G401.6 (cell line): Measurements from ENCODE around the gene MGAT5.

Experiments used
- FAIRE-seq: peaks from 2 replicates; lab custom pipeline; 2012; peaks lifted over from hg19 to GRCh38; lab: Jason Lieb, UNC

Gene MGAT5

GRCh38 chr2:134367213-134367612 is 113.3 kb downstream of the MGAT5 start:
- FAIRE-seq, result no peak

DNA sequence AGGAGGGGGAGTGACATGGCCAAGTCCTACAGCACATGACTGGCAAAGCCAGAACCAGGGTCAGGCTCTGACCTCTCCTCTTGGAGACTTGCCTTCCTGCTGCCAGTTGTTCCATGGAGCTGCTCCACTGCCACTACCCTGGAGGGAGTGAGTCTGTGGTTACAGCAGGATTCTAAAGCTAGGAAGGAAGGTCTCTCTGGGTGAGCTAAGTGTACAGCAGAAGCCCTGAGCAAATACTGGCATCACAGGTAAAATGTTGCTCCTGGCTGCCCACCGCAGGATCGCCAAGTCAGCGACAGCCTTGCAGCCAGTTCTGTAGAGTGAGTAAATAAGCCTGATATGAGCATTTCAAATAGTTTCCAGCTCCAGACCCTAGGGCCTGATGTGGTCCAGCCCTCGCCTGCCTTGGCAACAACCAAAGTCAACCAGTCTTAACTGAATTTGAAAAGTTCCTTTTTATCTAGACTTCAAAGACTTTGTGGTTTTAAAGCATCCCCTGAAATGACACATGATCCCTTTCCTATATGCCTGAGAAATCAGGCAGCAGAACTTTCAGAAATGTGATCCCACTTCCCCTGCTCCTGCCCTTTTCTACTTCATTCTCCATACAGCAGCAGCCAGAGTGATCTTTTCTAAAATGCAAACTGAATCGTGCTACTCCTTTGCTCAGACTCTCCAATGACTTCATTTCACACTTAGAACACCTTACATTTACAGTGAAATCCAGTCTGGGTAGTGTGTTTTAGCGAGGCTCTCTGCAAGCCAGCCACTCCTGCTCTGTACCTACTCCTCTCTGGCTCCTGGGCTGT is 114.3 kb downstream of the MGAT5 start:
- FAIRE-seq, result no peak

- FAIRE-seq, result no peak
Observed at GRCh38 chr2:134369220-134369902, 115.5 kb downstream of the MGAT5 start.

GRCh38 chr2:134370655-134371445 is 117.0 kb downstream of the MGAT5 start:
- FAIRE-seq, result no peak

- no peak for FAIRE-seq
Observed at GRCh38 chr2:134372141-134372540, 118.3 kb downstream of the MGAT5 start.

GRCh38 chr2:134372611-134373131 is 118.8 kb downstream of the MGAT5 start:
- FAIRE-seq, result no peak

- FAIRE-seq, result no peak
Observed at GRCh38 chr2:134375935-134376334, 122.1 kb downstream of the MGAT5 start.

DNA sequence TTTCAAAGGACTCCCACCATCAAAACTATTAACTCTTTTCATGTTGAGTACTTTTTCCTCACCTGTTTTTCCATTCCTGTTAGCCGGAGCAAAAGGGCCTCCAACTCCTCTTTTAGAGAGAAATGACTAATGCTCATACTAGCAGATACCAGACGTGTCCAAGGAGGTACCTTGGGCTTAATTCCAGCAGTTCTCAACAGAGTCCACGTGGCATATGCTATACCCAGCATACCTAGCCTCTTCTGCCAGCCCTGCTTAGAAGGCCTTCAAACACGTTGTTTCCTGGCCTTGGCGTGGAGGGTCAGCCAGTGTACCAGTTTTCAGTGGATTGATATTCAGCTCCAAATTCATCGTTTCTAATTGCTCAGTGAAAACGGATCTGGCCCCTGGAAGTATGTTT is 123.9 kb downstream of the MGAT5 start:
- no peak for FAIRE-seq

DNA sequence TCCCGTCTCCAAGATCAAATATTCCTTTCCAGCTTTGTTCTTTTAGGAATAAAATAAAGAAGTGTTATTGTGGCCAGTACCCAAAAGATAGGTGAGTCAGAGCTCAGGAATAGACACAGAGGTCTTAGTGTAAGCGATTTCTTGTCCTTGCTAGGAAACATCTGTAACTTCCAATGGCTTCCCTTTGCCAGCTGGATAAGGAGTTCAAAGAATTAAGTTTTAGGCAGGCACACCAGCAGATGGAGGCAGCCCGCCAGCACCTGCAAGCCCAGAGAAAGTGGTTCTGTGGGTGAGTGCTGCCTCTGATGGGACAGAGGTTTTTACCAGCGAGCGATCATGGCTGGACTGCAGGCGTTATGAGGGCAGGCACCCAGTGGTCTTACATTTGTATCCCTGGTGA is 125.4 kb downstream of the MGAT5 start:
- no peak for FAIRE-seq

- FAIRE-seq, result no peak
Observed at GRCh38 chr2:134379722-134380121, 125.8 kb downstream of the MGAT5 start.

GRCh38 chr2:134381141-134381540 is 127.3 kb downstream of the MGAT5 start:
- no peak for FAIRE-seq

DNA sequence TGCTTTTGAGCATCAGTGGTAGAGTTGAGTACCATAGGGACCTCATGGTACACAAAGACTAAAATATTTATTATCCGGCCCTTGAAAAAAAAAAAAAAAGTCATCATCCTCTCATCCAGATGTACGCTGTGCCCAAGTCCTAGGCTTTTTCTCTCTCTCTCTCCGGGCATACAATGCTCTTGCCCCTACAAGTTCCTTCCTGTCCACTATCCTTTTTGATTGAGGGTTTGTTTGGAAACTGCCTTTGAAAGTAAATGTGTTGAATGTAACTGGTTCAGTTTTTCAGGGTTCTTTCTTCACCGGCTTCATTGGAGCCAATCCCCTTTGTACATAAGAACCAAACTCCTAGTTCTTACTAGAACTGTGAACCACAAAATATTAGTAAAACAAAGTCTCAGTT is 130.3 kb downstream of the MGAT5 start:
- FAIRE-seq, result no peak

DNA sequence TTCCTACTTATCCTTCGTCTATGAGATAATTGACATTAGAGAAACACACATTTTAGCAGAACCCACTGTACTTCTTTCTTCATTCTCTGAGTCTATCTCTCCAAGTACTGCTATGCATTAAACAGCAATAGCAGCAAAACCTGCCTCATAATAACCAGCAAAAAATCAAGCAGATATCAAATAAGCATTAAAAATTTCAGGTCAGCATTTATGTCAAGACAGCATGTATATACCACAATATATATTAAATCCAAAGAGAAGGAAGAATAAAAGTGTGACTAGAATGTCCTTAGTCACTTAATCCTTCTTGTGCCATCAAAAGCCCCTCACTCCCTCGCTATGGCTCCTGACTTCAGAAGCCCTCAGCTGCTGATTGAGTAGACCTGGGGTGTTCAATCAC is 131.3 kb downstream of the MGAT5 start:
- no peak for FAIRE-seq

GRCh38 chr2:134386310-134386709 is 132.4 kb downstream of the MGAT5 start:
- FAIRE-seq, result no peak

- no peak for FAIRE-seq
Observed at GRCh38 chr2:134389381-134389780, 135.5 kb downstream of the MGAT5 start.

DNA sequence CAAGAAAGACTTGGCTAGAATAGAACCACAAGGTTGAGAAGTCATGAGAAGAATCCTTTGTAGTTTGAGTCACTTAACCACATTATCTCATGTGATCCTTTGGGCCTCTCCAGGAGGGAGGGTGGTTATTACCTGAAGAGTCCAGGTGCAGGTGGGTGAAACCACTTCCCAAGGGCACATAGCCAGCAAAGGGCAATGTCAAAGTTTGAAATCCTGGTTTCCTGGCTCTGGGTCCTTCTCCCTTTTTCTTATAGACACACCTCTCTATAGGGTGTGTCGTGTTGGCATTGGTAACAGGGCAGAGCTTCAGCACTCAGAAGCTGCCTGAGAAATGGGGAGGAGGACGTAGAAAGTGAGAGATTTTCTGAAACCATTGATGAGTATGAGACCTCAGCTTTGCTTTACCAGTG is 137.9 kb downstream of the MGAT5 start:
- no peak for FAIRE-seq

GRCh38 chr2:134392442-134393074 is 138.7 kb downstream of the MGAT5 start:
- FAIRE-seq, result no peak

DNA sequence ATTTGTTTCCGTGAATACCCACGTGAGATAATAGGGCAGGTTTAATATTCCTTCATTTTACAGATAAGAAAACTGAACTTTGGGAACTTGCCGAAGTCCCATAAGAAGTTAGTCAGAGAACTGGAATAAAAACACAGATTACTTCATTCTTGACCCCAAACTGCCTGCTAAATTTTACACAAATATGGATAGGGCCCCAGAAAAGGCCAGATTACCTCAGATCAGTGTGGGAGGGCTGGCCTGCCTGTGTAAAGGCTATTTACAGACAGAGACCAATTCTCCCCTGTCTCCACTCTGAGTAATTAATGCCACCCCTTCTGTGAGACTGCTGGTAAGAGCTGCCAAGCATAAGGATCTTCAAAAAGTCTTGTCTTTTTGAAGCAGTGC is 139.2 kb downstream of the MGAT5 start:
- no peak for FAIRE-seq

DNA sequence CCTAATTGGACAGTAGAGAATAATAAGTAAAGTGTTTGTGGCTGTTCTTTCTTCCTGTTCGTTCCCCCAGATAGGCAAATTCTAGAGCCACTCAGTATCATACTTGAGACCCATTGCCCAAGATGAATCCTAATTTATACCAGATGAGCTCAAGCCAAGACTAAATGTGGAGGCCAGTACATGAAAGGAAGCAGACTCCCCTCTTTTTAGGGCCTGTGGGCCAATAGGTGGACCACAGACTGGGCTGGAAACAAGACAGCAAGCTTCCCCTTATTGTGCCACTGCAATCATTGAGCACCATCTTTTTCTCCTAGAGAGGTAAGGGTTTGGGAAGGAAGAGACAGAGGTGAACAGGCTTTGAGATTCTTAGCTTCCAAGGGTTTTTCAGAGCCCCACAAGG is 141.9 kb downstream of the MGAT5 start:
- FAIRE-seq, result no peak

DNA sequence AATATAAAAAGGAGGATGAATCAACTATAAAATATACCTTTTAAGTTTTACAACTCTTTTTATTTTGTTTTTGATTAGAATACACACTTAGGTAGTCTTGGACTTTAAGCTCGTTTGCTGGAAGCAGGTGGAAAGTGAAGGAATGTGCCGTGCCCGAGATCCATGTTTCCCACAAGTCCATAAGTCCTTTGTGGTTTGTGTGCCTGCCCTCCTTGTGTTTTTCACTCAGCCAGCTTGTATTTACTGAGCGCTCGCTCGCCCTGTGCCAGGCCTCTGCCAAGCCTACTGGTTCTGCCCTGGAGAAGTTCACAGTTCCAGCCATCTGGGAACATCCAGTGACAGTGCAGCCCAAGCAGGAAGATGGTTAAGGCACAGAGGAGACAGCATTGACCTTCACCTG is 142.6 kb downstream of the MGAT5 start:
- no peak for FAIRE-seq

GRCh38 chr2:134397146-134397896 is 143.4 kb downstream of the MGAT5 start:
- no peak for FAIRE-seq

DNA sequence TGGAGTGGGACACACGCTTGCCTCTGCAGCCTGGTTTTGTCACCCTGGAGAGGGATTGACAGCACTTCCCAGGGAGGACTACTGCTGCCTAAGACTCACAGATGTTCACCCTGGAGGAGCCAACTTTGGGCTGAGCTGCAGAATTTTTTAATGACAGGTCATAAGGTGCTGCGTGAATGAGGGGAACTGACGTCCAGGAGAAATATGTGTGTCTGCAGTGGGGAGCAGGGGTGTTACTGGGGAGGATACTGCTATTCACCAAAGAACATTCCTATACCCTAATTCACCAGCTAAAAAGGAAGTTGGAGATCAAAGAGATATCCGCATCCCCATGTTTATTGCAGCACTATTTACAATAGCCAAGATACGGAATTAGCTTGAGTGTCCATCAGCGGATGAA is 144.4 kb downstream of the MGAT5 start:
- no peak for FAIRE-seq
